ENCODE data around the gene OR8B3.
A peak's percentile ranks its signal among the peaks of the same experiment; 100 is the strongest.
"Not testable (repeated sequence)": the region's sequence is repeated elsewhere in the genome, so short reads cannot be mapped to it uniquely, and the experiment has no call there.

OR8B3 gene

DNA sequence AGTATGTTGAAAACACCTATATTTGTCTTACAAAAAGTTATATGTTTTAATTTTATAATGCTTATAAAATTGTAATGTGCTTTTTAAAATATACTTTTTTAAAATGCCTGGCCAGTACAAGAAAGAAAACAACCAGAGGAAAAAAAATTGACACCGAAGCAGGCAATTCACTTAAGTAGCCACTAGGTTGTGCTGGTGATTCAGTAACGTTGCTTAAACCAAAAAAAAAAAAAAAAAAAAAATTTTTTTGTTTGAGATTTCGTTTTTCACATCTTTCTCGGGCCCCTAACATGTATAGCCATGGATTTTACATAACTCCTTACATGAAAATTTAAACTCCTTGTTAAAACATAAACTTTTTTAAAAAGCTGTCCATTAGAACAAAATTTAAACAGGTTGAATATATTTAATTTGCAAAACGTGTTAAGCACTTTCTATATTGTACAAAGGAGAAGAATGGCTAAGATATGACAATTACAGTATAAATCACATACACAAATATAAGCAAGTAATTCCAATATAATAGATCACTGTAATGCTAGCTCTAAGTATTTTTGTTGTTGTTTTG is 16.6 kb upstream of the OR8B3 start:
- TF ChIP-seq, protein P1, sequence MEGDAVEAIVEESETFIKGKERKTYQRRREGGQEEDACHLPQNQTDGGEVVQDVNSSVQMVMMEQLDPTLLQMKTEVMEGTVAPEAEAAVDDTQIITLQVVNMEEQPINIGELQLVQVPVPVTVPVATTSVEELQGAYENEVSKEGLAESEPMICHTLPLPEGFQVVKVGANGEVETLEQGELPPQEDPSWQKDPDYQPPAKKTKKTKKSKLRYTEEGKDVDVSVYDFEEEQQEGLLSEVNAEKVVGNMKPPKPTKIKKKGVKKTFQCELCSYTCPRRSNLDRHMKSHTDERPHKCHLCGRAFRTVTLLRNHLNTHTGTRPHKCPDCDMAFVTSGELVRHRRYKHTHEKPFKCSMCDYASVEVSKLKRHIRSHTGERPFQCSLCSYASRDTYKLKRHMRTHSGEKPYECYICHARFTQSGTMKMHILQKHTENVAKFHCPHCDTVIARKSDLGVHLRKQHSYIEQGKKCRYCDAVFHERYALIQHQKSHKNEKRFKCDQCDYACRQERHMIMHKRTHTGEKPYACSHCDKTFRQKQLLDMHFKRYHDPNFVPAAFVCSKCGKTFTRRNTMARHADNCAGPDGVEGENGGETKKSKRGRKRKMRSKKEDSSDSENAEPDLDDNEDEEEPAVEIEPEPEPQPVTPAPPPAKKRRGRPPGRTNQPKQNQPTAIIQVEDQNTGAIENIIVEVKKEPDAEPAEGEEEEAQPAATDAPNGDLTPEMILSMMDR (IDR thresholded peaks at IDR 0.05; ENCODE audit: extremely low read depth, insufficient read depth, missing control alignments), result peak; percentile 15
- in situ Hi-C loops (cut with MboI; ENCODE audit: low pct_unique_long_range_greater_than_20kb, low sequenced_read_pairs, unreplicated experiment), result loop anchor here (25.0 kb wide), 1 partner anchor 447 kb away; the partner anchor contains the start of gene ROBO3
- DNase-seq (ENCODE audit: low spot score), result no peak

- TF ChIP-seq, protein P1 (IDR thresholded peaks at IDR 0.05; ENCODE audit: extremely low read depth, insufficient read depth, missing control alignments), result no peak
- in situ Hi-C loops (cut with MboI; ENCODE audit: low pct_unique_long_range_greater_than_20kb, low sequenced_read_pairs, unreplicated experiment), result loop anchor here (10.0 to 25.0 kb wide), 2 partner anchors 175 to 452 kb away; partner anchors contain the start of gene ROBO3
- DNase-seq (ENCODE audit: low spot score), result no peak
Observed at GRCh38 chr11:124409906-124410305, 11.1 kb upstream of the OR8B3 start.

GRCh38 chr11:124405581-124405980 is 6.8 kb upstream of the OR8B3 start:
- TF ChIP-seq, protein P1 (IDR thresholded peaks at IDR 0.05; ENCODE audit: extremely low read depth, insufficient read depth, missing control alignments), result no peak
- DNase-seq (ENCODE audit: low spot score), result no peak

GRCh38 chr11:124403186-124403585 is 4.4 kb upstream of the OR8B3 start:
- DNase-seq (ENCODE audit: low spot score), result not testable (repeated sequence)
- in situ Hi-C loops (cut with MboI; ENCODE audit: low pct_unique_long_range_greater_than_20kb, low sequenced_read_pairs, unreplicated experiment), result loop anchor here (10.0 to 25.0 kb wide), 2 partner anchors 182 to 459 kb away; partner anchors contain the start of gene ROBO3

More at GRCh38 chr11:124405581-124405980, 6.8 kb upstream of the OR8B3 start:
- in situ Hi-C loops (cut with MboI; ENCODE audit: low pct_unique_long_range_greater_than_20kb, low sequenced_read_pairs, unreplicated experiment), result loop anchor here (10.0 to 25.0 kb wide), 2 partner anchors 179 to 457 kb away; partner anchors contain the start of gene ROBO3

GRCh38 chr11:124402326-124402922 is 3.6 kb upstream of the OR8B3 start:
- DNase-seq (ENCODE audit: low spot score), result peak; percentile 73
- TF ChIP-seq, protein P1 (IDR thresholded peaks at IDR 0.05; ENCODE audit: extremely low read depth, insufficient read depth, missing control alignments), result peak; percentile 79

GRCh38 chr11:124396847-124397246 is 2.0 kb downstream of the OR8B3 start:
- in situ Hi-C loops (cut with MboI; ENCODE audit: low pct_unique_long_range_greater_than_20kb, low sequenced_read_pairs, unreplicated experiment); DNase-seq (ENCODE audit: low spot score): not testable (repeated sequence)

More at GRCh38 chr11:124402326-124402922, 3.6 kb upstream of the OR8B3 start:
- in situ Hi-C loops (cut with MboI; ENCODE audit: low pct_unique_long_range_greater_than_20kb, low sequenced_read_pairs, unreplicated experiment), result loop anchor here (10.0 to 25.0 kb wide), 2 partner anchors 182 to 460 kb away; partner anchors contain the start of gene ROBO3

GRCh38 chr11:124394408-124394807 is 4.4 kb downstream of the OR8B3 start:
- in situ Hi-C loops (cut with MboI; ENCODE audit: low pct_unique_long_range_greater_than_20kb, low sequenced_read_pairs, unreplicated experiment), result no loop called here
- no peak for DNase-seq (ENCODE audit: low spot score)

More at GRCh38 chr11:124394408-124394807, 4.4 kb downstream of the OR8B3 start:
- TF ChIP-seq, protein P1 (IDR thresholded peaks at IDR 0.05; ENCODE audit: extremely low read depth, insufficient read depth, missing control alignments), result no peak

Data from GM13977 (cell line).